Measurements from ENCODE around the gene FAM136A.

- TF ChIP-seq CTCF (IDR thresholded peaks at IDR 0.05), result no peak
- no peak for TF ChIP-seq POLR2A (IDR thresholded peaks at IDR 0.05)
- no peak for TF ChIP-seq POLR2AphosphoS5 (IDR thresholded peaks at IDR 0.05)
- no peak for TF ChIP-seq EP300 (IDR thresholded peaks at IDR 0.05; ENCODE audit: low read depth)
Measured at GRCh38 chr2:70312560-70312959, 10.7 kb upstream of the FAM136A start.

Measured in transverse colon (tissue), 4 donors.